ENCODE data around the gene MYLK.
"Not testable (repeated sequence)": the region's sequence is repeated elsewhere in the genome, so short reads cannot be mapped to it uniquely, and the experiment has no call there.

Gene MYLK, protein sequence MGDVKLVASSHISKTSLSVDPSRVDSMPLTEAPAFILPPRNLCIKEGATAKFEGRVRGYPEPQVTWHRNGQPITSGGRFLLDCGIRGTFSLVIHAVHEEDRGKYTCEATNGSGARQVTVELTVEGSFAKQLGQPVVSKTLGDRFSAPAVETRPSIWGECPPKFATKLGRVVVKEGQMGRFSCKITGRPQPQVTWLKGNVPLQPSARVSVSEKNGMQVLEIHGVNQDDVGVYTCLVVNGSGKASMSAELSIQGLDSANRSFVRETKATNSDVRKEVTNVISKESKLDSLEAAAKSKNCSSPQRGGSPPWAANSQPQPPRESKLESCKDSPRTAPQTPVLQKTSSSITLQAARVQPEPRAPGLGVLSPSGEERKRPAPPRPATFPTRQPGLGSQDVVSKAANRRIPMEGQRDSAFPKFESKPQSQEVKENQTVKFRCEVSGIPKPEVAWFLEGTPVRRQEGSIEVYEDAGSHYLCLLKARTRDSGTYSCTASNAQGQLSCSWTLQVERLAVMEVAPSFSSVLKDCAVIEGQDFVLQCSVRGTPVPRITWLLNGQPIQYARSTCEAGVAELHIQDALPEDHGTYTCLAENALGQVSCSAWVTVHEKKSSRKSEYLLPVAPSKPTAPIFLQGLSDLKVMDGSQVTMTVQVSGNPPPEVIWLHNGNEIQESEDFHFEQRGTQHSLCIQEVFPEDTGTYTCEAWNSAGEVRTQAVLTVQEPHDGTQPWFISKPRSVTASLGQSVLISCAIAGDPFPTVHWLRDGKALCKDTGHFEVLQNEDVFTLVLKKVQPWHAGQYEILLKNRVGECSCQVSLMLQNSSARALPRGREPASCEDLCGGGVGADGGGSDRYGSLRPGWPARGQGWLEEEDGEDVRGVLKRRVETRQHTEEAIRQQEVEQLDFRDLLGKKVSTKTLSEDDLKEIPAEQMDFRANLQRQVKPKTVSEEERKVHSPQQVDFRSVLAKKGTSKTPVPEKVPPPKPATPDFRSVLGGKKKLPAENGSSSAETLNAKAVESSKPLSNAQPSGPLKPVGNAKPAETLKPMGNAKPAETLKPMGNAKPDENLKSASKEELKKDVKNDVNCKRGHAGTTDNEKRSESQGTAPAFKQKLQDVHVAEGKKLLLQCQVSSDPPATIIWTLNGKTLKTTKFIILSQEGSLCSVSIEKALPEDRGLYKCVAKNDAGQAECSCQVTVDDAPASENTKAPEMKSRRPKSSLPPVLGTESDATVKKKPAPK (N-terminal part only)

DNA sequence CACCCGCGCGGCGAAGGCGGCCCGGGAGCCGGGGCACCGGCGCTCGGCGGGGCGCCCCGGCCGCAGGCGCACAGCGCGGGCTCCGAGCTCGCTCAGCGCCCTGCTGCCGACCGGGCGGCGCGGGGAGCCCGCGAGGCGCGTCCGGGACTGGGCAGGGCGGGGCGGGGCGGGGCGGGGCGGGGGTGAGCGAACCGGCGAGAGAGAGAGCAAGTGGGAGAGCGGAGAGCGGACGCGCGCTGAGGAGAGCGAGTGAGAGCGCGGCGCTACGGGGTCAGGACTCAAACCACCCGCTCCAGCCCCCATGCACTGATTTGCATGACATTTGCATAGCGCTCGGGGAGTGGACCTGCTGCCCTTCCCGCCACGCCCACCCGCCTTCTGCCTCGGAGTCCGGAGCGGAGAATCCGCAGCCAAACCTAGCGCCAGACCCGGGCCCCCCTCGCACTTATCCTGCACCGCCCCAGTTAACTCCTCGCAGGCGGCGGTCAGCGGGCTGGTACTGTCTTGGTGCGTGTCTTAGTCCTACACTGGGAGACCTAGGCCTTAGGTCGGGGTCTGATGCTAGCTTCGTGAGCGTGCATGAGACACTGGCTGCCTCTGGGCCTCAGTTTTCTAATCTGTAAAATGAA lies at the start of gene MYLK:
TSS of gene MYLK (minus strand) at position 130 of the 629 bp plus-strand sequence. CDS start 90,491 bp downstream, outside the sequence.
- DNase-seq, result peak in 1 of 2 experiments; percentile 4

DNA sequence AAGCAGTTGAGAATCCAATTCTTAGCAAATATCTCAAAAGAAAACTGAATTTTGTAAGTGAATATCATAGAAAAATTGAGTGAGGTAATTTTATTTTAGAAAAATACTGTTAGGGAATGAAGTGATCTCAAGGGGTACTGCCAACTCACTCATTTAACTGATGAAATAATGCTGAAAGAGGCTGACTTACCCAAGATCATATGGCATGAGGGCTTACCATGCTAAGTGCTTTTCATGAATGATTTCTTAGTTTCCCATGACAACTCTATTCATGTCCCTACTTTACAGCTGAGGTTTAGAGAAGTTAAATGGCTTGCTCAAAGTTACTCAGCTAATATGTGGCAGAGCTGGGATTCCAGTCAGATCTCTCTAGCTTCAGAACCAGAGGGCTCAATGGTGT lies 46.3 kb upstream of the MYLK start:
- no peak for DNase-seq

DNA sequence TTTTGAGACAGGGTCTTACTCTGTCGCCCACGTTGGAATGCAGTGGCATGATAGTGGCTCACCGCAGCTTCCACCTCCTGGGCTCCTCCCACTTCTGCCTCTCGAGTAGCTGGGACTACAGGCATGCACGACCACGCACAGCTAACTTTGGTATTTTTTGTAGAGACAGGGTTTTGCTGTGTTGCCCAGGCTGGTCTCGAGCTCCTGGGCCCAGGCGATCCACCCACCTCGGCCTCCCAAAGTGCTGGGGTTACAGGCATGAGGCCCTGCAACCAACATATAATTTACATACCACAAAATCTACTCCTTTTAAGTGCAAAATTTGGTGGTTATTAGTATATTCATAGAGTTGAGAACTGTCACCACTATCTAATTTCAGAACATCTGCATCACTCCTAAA lies 45.2 kb upstream of the MYLK start:
- DNase-seq, result no peak

DNA sequence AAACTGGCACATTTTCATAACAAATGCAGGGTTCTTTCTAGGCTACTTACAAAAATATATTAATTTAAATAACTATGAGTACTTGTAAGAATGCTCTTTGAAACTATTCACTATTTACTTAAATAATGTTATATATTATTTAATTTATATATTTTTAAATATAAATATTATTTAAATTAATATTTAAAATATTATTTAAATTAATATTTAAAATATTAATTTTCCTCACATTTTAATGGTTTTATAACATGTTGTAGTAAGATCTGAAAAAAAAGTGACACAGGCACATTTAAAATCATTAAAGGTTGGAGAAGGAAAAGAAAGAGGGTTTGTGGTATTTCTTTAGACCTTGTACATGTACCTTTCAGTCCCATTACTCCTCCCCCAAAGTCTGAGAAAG lies 42.3 kb upstream of the MYLK start:
- no peak for DNase-seq

DNA sequence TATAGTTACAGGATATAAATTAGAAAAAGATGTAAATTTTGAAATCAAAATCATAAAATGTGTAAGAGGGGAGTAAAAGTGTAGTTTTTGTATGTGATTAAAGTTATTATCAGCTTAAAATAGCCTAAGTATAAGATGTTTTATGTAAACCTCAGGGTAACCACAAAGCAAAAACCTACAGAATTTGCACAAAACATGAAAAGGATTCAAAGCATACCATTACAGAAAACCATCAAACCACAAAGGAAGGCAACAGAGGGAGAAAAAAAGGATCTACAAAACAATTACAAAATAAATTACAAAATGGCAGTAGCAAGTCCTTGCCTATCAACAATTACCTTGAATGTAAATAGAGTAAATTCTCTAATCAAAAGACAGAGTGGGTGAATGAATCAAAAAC lies 36.7 kb upstream of the MYLK start:
- no peak for DNase-seq

DNA sequence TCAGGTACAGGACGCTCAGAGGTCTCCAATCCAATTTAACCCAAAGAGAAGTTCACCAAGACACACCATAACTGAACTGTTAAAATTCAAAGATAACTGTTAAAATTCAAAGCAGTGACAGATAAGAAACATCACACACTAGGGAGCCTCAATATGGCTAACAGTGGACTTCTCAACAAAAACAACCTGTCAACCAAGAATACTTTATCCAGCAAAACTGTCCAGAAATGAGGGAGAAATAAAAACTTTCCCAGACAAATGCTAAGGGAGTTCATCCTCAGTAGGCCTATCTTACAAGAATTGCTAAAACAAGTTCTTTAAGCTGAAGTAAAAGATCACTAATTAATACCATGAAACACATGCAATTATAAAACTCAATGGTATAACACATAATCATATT lies 36.3 kb upstream of the MYLK start:
- no peak for DNase-seq

DNA sequence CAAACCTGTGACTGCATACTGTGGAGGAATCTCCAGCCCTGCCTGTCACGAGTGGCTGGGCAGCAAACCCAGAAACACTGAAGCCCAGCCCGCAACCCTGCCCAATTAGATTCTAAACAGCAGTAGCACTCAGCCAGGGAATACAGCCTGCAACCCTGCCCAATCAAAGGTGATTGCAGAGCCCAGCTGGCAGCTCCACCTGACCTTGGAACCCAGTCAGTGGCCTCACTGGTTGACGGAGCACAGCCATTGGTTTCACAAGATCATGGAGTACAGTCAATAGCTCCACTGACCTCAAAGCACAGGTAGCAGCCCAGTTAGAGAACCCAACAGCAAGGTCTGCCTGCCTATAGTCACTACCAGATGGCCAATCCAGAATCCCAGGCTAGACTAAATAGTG lies 35.2 kb upstream of the MYLK start:
- no peak for DNase-seq

DNA sequence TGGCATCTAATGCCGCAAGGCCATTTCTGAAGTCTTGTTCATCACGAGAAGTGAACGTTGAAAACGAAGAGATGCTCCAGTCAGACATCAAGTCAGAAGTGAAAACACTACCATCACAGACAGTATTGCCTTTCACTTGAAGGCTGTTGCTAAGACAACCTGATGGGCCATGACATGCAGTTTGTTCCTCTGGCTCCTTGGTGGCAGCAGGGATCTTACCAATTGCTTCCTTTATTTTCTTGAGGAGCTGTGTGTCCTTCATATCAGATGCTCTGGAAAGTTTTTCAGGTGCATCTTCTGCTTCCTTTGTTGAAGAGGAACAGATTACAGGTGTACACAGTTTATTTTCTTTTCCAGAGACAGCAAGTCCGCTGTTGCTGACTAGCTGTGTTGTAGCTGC lies 30.7 kb upstream of the MYLK start:
- DNase-seq, result no peak

DNA sequence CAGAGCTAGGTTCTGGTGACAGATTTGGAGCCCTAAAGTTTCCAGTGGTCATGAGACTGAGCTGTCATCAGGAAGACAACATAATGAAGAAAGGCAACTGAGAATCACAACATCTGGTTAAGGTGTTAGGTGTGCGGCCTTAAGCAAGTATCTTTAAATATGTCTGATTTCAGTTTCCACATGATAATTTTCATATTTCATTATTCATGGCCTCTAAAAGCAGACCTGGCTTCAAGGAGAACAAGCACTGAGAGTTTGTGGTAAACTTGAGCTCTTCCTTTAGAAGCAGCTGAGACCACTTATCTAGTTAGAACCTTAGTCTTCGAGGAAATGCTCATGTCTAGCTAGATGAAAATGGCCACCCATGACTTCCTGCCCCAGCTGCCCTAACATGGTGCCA lies 25.7 kb upstream of the MYLK start:
- DNase-seq, result no peak

DNA sequence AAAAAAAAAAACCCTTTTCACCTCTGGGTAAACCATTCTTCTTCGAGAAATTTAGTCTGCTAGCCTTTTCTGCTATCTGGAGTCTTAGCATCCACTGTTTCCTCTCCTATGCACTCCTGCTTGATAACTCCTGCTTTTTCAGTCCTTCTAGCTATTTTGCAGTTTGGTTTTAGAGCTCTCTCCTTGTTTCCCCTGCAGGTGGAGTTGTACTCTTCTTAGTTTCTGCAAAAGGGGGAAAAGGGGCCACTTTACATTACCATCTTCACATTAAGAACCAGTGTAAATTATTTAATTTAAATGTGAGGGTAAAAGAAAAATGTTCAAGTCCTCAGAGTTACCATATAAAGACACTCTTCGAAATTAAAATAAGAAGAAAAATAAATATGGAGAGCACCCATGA lies 23.6 kb upstream of the MYLK start:
- DNase-seq, result no peak

DNA sequence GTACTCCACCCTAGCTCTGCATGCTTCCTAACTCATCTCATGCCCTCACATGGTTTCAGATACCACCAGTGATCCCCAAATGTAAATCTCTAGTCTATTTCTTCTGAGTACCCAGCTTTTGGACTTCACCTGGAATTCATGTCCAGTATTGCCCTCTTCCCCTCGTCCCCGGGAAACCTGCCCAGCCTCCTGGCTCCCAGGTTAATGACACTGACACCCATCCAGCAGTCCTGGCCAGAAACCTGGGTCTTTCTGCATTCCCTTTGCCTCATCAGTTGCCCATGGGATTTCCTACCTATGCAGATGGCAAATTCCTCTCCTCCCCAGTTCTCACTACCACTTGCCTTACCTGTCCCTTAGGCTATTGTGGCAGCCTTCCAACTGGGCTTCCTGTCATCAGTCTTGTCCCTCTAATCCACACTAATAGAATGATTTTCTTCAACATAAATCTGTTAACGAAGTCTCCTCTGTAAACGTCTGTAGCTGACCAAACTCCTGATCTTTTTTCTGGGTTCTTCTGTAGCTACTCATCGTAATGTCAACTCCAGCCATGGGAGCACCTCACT lies 15.3 kb upstream of the MYLK start:
- DNase-seq, result no peak

DNA sequence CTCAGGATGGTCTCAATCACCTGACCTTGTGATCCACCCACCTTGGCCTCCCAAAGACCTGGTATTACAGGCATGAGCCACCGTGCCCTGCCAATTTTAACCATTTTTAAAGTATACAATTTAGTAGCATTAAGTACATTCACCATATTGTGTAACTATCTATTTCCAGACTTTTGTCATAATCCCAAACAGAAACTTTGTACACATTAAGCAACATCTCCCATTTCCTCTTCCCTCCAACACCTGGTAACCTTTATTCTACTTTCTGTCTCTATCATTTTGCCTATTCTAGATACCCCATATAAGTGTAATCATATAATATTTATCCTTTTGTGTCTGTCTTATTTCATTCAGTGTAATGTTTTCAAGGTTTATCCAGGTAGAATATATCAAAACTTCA lies 8.9 kb upstream of the MYLK start:
- DNase-seq, result no peak

DNA sequence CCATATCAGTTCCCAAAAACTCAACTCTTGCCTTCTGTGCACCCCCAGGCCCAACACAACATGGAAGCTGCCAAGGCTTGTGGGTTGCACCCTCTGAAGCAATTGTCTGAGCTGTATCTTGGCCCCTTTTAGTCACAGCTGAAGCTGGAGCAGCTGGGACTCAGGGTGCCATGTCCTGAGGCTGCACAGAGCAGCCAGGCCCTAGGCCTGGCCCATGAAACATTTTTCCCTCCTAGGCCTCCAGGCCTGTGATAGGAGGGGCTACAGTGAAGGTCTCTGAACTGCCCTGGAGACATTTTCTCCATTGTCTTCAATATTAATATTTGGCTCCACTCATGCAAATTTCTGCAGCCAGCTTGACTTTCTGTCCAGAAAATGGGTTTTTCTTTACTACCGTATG lies 8.1 kb upstream of the MYLK start:
- DNase-seq, result no peak

DNA sequence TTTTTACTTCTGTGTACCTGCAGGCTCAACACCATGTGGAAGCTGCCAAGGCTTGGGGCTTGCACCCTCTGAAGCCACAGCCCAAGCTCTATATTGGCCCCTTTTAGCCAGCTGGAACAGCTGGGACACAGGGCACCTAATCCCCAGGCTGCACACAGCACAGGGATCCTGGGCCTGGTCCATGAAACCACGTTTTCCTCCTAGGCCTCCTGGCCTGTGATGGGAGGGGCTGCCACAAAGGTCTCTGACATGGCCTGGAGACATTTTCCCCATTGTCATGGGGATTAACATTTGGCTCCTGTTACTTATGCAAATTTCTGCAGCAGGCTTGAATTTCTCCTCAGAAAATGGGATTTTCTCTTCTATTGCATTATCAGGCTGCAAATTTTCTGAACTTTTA lies 6.9 kb upstream of the MYLK start:
- not testable (repeated sequence) for DNase-seq

DNA sequence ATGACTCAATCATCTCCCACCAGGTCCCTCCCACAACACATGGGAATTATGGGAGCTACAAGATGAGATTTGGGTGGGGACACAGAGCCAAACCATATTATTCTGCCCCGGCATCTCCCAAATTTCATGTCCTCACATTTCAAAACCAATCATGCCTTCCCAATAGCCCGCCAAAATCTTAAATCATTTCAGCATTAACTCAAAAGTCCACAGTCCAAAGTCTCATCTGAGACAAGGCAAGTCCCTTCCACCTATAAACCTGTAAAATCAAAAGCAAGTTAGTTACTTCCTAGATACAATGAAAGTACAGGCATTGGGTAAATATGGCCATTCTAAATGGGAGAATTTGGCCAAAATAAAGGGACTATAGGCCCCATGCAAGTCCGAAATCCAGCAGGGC lies 6.0 kb upstream of the MYLK start:
- not testable (repeated sequence) for DNase-seq

DNA sequence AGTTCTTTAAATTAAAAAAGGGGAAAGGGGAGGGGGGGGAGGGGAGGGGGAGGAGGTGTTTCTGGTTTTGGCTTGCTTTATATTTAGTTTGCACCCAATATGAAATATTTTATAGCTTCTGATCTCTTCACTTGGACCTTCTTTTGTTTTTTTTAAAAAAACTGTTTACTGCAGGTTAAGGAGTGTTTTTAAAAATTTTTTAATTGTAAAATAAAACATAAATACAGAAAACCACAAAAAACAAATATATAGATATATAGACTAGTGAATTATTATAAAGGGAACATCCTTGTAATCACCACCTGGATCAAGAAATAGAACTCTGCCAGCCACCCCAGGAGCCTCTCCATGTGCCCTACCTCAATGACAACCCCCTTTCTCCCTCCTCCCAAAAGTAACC lies 861 bp upstream of the MYLK start:
- DNase-seq, result no peak

DNA sequence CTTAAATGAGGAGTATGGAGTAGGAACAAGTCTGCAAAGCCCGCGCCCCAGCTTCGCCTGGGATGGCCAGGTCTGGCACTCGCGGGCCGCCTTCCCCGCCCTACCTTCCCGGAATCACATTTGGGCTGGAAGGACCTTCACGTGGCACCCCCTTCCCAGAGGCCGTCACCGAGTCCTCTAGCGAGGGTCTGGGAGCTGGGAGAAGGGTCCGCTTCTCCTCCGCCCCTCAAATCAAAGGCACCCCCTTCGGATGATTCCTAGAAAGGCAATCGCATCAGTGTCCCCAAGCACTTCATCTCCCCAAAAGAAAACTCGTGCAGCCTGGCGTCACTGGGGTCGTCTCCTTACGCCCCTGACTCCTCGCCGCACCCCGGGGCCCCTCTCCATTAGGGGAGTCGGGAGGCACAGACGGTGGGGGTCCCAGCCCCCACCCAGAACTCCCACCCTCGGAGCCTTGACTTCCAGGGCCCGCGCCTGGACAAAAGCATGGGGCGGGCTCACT lies 380 bp downstream of the MYLK start:
- DNase-seq, result no peak

DNA sequence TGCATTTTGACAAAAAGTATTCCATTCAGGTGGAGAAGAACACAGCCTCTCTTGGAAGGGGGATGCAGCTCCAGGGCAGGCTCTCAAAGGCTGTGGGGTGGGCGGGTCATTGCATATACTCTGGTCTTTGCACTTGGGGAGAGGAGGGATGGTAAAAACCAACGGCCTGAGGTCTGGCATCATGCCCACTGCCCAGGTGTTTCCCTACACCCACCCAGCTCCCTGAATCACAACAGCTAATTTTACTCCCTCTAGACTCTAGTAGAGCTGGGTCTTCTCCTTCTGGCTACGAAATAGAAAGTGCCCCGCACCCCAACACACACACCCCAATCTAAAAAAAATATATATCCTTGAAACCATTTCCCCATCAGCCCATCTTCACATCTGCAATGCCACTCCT lies 1.0 kb downstream of the MYLK start:
- DNase-seq, result no peak

DNA sequence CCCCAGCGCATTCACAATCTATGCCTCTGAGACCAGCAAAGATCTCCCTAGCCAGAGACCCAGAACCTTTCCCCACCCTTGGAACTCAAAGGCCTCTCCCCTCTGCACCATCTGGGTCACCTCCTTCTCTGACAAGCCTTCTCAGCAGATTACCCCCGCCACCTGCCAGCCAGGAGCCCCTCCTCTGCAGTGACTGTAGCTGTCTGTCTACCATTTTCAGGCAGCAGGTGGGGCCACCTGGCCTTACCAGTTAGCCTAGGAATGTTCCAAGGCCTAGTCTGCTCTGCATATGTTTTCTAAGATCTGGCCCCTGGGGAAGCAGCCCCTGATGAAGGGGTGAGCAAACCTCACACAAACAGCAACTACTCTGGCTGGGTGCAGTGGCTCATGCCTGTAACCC lies 2.4 kb downstream of the MYLK start:
- no peak for DNase-seq

DNA sequence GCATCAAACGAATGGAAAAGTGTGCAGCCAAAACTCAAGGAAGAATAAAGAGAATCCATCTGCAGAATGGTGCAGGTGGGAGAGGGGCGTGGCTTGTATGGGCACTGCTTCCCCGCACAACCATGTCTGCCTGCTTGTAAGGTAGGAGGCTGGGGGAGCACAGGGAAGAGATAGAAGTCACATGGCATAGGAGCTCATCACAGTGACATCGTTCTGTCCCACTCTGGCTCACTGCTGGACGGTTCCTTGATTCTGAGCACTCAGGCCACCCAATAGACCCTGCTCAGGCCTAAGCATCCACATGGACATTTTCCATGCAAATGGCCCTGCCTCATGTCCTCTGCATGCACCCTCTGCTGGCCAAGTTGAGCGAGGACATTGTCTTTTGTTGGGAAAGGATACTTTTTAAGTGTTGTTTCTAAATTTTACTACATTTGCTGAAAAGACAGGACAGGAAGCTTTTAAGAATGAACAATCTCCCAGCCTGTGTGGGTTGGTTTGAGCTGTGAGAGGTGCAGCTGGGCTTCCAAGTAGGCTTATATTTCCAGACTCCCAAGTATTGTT lies 3.1 kb downstream of the MYLK start:
- no peak for DNase-seq

DNA sequence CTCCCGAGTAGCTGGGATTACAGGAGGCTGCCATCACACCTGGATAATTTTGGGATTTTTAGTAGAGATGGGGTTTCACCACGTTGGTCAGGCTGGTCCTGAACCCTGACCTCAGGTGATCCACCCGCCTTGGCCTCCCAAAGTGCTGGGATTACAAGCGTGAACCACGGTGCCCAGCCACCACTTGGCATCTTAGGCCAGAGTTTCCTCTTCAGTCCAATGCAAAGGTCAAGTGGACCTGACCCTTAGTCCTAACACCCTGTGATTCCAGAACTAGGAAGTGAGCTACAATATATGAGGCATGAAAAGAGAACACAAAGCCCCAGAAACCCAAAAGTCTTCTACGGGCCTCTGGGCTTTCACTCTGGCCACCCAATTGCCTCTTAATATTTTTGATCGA lies 5.3 kb downstream of the MYLK start:
- DNase-seq, result no peak

DNA sequence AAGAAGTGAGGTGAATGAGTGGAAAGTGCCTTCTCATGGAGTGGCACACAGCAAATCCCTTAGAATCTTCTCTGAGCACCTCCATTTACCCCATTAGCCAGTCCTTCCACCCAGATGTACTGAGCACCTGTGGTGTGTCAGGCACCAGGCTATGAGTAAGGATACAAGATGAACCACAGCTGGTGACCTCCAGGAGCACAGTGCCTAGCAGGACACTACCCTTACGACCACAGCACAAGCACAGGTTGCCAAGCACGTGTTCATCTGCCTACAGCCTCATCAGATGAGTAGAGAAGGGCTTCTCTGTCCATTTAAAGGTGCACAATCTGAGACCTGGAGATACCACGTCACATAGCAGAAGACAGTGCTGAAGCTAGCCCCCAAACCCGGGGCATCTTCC lies 6.2 kb downstream of the MYLK start:
- DNase-seq, result no peak
